ENCODE results near the gene TMEM232. TPM values are rescaled to one million over a fixed set of nuclear protein-coding genes. Genes with fewer than 3 reads are reported as not detected.

Gene TMEM232
- total and polyA plus RNA-seq, 2 experiments from 2014 or later: 1.3 to 1.9 TPM

- no peaks in the 10 kb centered on the region for H3K79me2 ChIP-seq (replicated peaks; ENCODE audit: insufficient read depth)
- no peaks in the 10 kb centered on the region for H3K4me1 ChIP-seq (ENCODE audit: insufficient read depth)
- Mint-ChIP-seq H3K27me3 (ENCODE audit: insufficient read depth, low read depth, poor library complexity) (peaks cover 5% of the 10 kb centered on the region), H3K4me3 (no peak overlapping the region), H3K27ac (no peak overlapping the region), H3K4me1 (peaks cover 5% of the 10 kb centered on the region; the same call in 2 of the 3 replicates), H3K9me3 (no peaks in the 10 kb centered on the region), H3K36me3 (ENCODE audit: low read depth) (no peaks in the 10 kb centered on the region)
- ATAC-seq (peak; percentile 95), DNase-seq (ENCODE audit: low spot score) (peak; percentile 85)
- peak; percentile 87 to 92 for TF ChIP-seq CTCF (conservative IDR thresholded peaks at IDR 0.05; ENCODE audit: low read depth in 2 of 2)
- no peak for TF ChIP-seq CREB1 (CRISPR knock-in tag; IDR thresholded peaks at IDR 0.05; ENCODE audit: low read depth)
- H3K4me2 ChIP-seq: no peak overlapping the region
- no peaks in the 10 kb centered on the region for H3F3A ChIP-seq (replicated peaks; ENCODE audit: low read depth)
- H3K36me3 ChIP-seq (ENCODE audit: insufficient read depth): no peaks in the 10 kb centered on the region
- H3K9me2 ChIP-seq (ENCODE audit: insufficient read depth): no peaks in the 10 kb centered on the region
- H4K20me1 ChIP-seq (replicated peaks; ENCODE audit: insufficient read depth): no peaks in the 10 kb centered on the region
- no peak overlapping the region for H3K27ac ChIP-seq (ENCODE audit: low read depth)
- H3K27me3 ChIP-seq (ENCODE audit: insufficient read depth): no peaks in the 10 kb centered on the region
- H2AFZ ChIP-seq: no peak overlapping the region
- H3K4me3 ChIP-seq: no peak overlapping the region
Observed at GRCh38 chr5:110441035-110441434, 285.4 kb downstream of the TMEM232 start.

- no peak overlapping the region for H3K27ac Mint-ChIP-seq
- Histone ChIP-seq H3K9me2 (ENCODE audit: insufficient read depth) (no peaks in the 10 kb centered on the region), H3K4me1 (ENCODE audit: insufficient read depth) (no peaks in the 10 kb centered on the region), H3K4me2 (no peak overlapping the region), H3K27ac (ENCODE audit: low read depth) (no peak overlapping the region), H3F3A (replicated peaks; ENCODE audit: low read depth) (no peaks in the 10 kb centered on the region), H3K36me3 (ENCODE audit: insufficient read depth) (no peaks in the 10 kb centered on the region), H3K79me2 (replicated peaks; ENCODE audit: insufficient read depth) (no peaks in the 10 kb centered on the region), H3K4me3 (no peak overlapping the region), H4K20me1 (replicated peaks; ENCODE audit: insufficient read depth) (no peaks in the 10 kb centered on the region), H2AFZ (no peak overlapping the region), H3K27me3 (ENCODE audit: insufficient read depth) (no peaks in the 10 kb centered on the region)
- peaks cover 5% of the 10 kb centered on the region; the same call in 2 of the 3 replicates for H3K4me1 Mint-ChIP-seq
- H3K9me3 Mint-ChIP-seq: no peaks in the 10 kb centered on the region
- no peak for TF ChIP-seq NANOG (IDR thresholded peaks at IDR 0.05; ENCODE audit: borderline replicate concordance)
- TF ChIP-seq REST (IDR thresholded peaks at IDR 0.05; ENCODE audit: unreplicated experiment): no peak
- no peak for TF ChIP-seq STAT1 (IDR thresholded peaks at IDR 0.05; ENCODE audit: unreplicated experiment)
- no peak for TF ChIP-seq ETS1 (IDR thresholded peaks at IDR 0.05)
- no peak for TF ChIP-seq CREB1 (CRISPR knock-in tag; IDR thresholded peaks at IDR 0.05; ENCODE audit: low read depth)
- TF ChIP-seq EZH2phosphoT487 (IDR thresholded peaks at IDR 0.05; ENCODE audit: unreplicated experiment): no peak
- no peak for TF ChIP-seq ZNF114 (CRISPR knock-in tag; IDR thresholded peaks at IDR 0.05)
- TF ChIP-seq ZNF462 (CRISPR knock-in tag; IDR thresholded peaks at IDR 0.05): no peak
- no peak for ATAC-seq
- peaks cover 5% of the 10 kb centered on the region for H3K27me3 Mint-ChIP-seq (ENCODE audit: insufficient read depth, low read depth, poor library complexity)
- no peaks in the 10 kb centered on the region for H3K36me3 Mint-ChIP-seq (ENCODE audit: low read depth)
- no peak overlapping the region for H3K4me3 Mint-ChIP-seq
- no peak for DNase-seq (ENCODE audit: low spot score)
Observed at GRCh38 chr5:110440058-110440457, 286.4 kb downstream of the TMEM232 start.
